WTC11 (cell line): ENCODE results near the gene ADAMTS15. TPM values are rescaled to one million over a fixed set of nuclear protein-coding genes. Genes with fewer than 3 reads are reported as not detected.

ENCODE experiments used
- ATAC-seq: fragments of 200-7000 bp; cut with Tn5 transposase; 2 replicates; pipeline ENCODE4 v1.10.0; 2021; ENCODE audit warnings: mild to moderate bottlenecking, moderate library complexity
- CTCF ChIA-PET: fragments of 300-600 bp; sonication (Branson Sonifier 250); formaldehyde crosslinking; loops from one replicate; lab custom pipeline; 2021; ENCODE audit warnings: antibody characterized with exemption; lab: Charles Lee
- POLR2A ChIA-PET: fragments of 350-600 bp; sonication (Branson Sonifier 250); formaldehyde crosslinking; loops from one replicate; lab custom pipeline; 2021; ENCODE audit warnings: antibody characterized with exemption; lab: Charles Lee
- DNase-seq: peaks from one replicate; pipeline ENCODE4 v3.0.0; 2021; ENCODE audit warnings: low spot score
- H3K27ac Mint-ChIP-seq: 2 replicates; pipeline ENCODE4 v1.8.0; 2021; ENCODE audit warnings: mixed read lengths
- H3K27me3 Mint-ChIP-seq: 2 replicates; pipeline ENCODE4 v1.8.0; 2021; ENCODE audit warnings: low read depth, mild to moderate bottlenecking, moderate library complexity, mixed read lengths
- H3K36me3 Mint-ChIP-seq: 2 replicates; pipeline ENCODE4 v1.8.0; 2021; ENCODE audit warnings: mixed read lengths
- H3K4me1 Mint-ChIP-seq: 2 replicates; pipeline ENCODE4 v1.8.0; 2022; ENCODE audit warnings: mixed read lengths
- H3K4me3 Mint-ChIP-seq: 2 replicates; pipeline ENCODE4 v1.8.0; 2021; ENCODE audit warnings: mild to moderate bottlenecking, moderate library complexity, mixed read lengths
- H3K9me3 Mint-ChIP-seq: 2 replicates; pipeline ENCODE4 v1.8.0; 2021; ENCODE audit warnings: mixed read lengths
- ELF4 ChIP-seq: sonication (generic); formaldehyde crosslinking; IDR thresholded peaks from 2 replicates; pipeline ENCODE4 v1.8.1; 2022; ENCODE audit warnings: low read depth, mild to moderate bottlenecking, moderate library complexity, missing genetic modification reagents
- FOXP1 ChIP-seq: sonication (generic); formaldehyde crosslinking; IDR thresholded peaks from 2 replicates; pipeline ENCODE4 v1.8.0; 2022; ENCODE audit warnings: missing genetic modification reagents, mild to moderate bottlenecking, moderate library complexity, borderline replicate concordance
- IRF2 ChIP-seq: sonication (generic); formaldehyde crosslinking; IDR thresholded peaks from 2 replicates; pipeline ENCODE4 v1.8.0; 2022; ENCODE audit warnings: low read depth, missing genetic modification reagents, borderline replicate concordance
- NFE2L1 ChIP-seq: sonication (generic); formaldehyde crosslinking; IDR thresholded peaks from 2 replicates; pipeline ENCODE4 v1.8.1; 2023; ENCODE audit warnings: missing genetic modification reagents
- NR1H2 ChIP-seq: sonication (generic); formaldehyde crosslinking; IDR thresholded peaks from 2 replicates; pipeline ENCODE4 v1.9.0; 2021; ENCODE audit warnings: mild to moderate bottlenecking, moderate library complexity, missing genetic modification reagents
- OVOL2 ChIP-seq: fragments of 250-450 bp; sonication (Bioruptor Pico); IDR thresholded peaks from 2 replicates; pipeline ENCODE4 v1.9.0; 2021; ENCODE audit warnings: mild to moderate bottlenecking, borderline replicate concordance
- TEAD4 ChIP-seq: sonication (generic); formaldehyde crosslinking; IDR thresholded peaks from 2 replicates; pipeline ENCODE4 v1.8.0; 2022; ENCODE audit warnings: mild to moderate bottlenecking, missing genetic modification reagents
- ZNF396 ChIP-seq: fragments of 250-450 bp; sonication (Bioruptor Pico); IDR thresholded peaks from 2 replicates; pipeline ENCODE4 v1.8.0; 2021; ENCODE audit warnings: mild to moderate bottlenecking, moderate library complexity, borderline replicate concordance
- ZNF416 ChIP-seq: fragments of 250-450 bp; sonication (Bioruptor Pico); IDR thresholded peaks from 2 replicates; pipeline ENCODE4 v1.9.0; 2021; ENCODE audit warnings: mild to moderate bottlenecking, inconsistent platforms
- ZNF423 ChIP-seq: fragments of 250-450 bp; sonication (Bioruptor Pico); IDR thresholded peaks from 2 replicates; pipeline ENCODE4 v2.1.2; 2022; ENCODE audit warnings: mild to moderate bottlenecking, moderate library complexity
- total RNA-seq: library from RNA; stranded (reverse); gene quantifications from 3 replicates; pipeline ENCODE4 v1.2.3, GENCODE V29; 2021
- TF ChIP-seq, protein P1 (sequence below): sonication (generic); formaldehyde crosslinking; conservative IDR thresholded peaks from 2 replicates; pipeline ENCODE4 v1.8.1; 2023; ENCODE audit warnings: mild to moderate bottlenecking, low read depth, missing genetic modification reagents, moderate library complexity
- TF ChIP-seq, protein P2 (sequence below): sonication (generic); formaldehyde crosslinking; IDR thresholded peaks from 2 replicates; pipeline ENCODE4 v1.8.1; 2023; ENCODE audit warnings: mild to moderate bottlenecking, missing genetic modification reagents, borderline replicate concordance
- TF ChIP-seq, protein P3 (sequence below): sonication (generic); formaldehyde crosslinking; IDR thresholded peaks from 2 replicates; pipeline ENCODE4 v1.8.1; 2023; ENCODE audit warnings: mild to moderate bottlenecking, moderate library complexity, missing genetic modification reagents
- TF ChIP-seq, protein P4 (sequence below): sonication (generic); formaldehyde crosslinking; conservative IDR thresholded peaks from 2 replicates; pipeline ENCODE4 v1.8.1; 2022; ENCODE audit warnings: mild to moderate bottlenecking, missing genetic modification reagents

The ADAMTS15 gene
- total RNA-seq, 1 experiment from 2014 or later: 3.7 TPM

DNA sequence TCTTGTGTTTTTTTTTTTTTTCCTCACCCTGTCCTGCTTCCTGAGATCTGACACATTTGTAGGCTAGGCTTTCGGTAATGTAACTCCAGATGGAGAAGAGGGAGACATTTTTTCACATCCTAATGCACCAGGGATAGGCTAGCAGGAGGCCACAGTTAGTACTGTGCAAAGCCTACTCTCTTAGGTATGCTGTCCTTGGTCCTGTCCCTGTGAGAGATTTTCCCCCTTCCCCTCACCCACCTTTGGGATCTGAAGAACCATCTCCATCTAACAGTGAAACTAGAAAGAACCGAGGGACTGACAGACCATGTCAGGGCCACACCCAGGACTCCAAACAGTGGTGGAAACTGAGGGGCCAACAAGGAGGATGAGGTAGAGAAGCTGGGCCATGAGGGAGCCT, 49.2 kb upstream of the ADAMTS15 start:
- Mint-ChIP-seq H3K4me1 (peaks cover 59% of the 10 kb centered on the region), H3K27me3 (peaks cover 8% of the 10 kb centered on the region), H3K4me3 (no peak overlapping the region), H3K36me3 (no peaks in the 10 kb centered on the region), H3K27ac (no peak overlapping the region), H3K9me3 (no peaks in the 10 kb centered on the region)
- ChIA-PET CTCF (interaction anchor here (0.6 to 2.3 kb wide), 3 partner anchors 9 to 84 kb away, joined by 3 to 7 read pairs (median 5); partner anchors contain the start of gene ZBTB44), POLR2A (no interaction called here)
- no peak for DNase-seq
- TF ChIP-seq, protein P1, sequence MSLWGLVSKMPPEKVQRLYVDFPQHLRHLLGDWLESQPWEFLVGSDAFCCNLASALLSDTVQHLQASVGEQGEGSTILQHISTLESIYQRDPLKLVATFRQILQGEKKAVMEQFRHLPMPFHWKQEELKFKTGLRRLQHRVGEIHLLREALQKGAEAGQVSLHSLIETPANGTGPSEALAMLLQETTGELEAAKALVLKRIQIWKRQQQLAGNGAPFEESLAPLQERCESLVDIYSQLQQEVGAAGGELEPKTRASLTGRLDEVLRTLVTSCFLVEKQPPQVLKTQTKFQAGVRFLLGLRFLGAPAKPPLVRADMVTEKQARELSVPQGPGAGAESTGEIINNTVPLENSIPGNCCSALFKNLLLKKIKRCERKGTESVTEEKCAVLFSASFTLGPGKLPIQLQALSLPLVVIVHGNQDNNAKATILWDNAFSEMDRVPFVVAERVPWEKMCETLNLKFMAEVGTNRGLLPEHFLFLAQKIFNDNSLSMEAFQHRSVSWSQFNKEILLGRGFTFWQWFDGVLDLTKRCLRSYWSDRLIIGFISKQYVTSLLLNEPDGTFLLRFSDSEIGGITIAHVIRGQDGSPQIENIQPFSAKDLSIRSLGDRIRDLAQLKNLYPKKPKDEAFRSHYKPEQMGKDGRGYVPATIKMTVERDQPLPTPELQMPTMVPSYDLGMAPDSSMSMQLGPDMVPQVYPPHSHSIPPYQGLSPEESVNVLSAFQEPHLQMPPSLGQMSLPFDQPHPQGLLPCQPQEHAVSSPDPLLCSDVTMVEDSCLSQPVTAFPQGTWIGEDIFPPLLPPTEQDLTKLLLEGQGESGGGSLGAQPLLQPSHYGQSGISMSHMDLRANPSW (CRISPR knock-in tag): no peak
- ATAC-seq: peak; percentile 9; the same call in 1 of the 2 replicates

DNA sequence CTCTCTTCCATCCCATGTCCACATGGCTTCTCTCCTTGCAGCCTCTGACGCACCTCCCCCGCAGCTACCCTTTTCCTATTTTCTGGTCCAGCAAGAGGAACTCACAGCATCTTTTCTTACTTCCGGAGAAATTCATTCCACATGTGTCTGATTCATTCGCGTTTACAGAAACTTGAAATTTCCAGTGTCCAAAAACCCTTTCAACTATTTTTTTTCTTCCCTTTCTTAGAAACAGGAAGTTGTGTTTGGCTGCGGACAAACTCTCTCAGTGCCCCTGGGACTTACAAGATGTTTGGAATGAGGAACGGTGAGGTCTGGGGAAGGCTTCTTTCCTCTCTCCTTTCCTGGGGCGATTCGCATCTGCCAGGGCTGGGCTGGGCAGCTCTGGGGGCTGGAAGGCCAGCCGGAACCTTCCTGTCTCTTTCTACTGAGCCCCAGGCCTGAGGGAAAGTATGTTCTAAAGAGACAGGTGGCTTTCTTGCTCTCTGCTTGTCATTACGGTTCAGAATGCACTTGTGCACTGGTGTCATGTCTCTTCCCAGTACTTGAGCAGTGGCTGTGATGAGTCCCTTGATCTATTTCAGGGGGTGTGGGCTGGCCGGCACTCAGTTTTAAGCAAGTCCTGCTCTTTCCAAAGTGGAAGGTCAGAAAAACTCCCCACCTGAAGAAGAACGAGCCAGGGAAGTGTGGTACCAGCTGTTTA, 47.5 kb upstream of the ADAMTS15 start:
- Mint-ChIP-seq H3K27ac (no peak overlapping the region; the same call in 1 of the 2 replicates), H3K4me3 (no peak overlapping the region)
- no peak for DNase-seq
- POLR2A ChIA-PET: no interaction called here
- TF ChIP-seq ZNF396 (no peak), TEAD4 (no peak), ZNF416 (CRISPR knock-in tag) (no peak), NR1H2 (CRISPR knock-in tag) (no peak), ZNF423 (no peak), ELF4 (CRISPR knock-in tag) (no peak), NFE2L1 (no peak), FOXP1 (CRISPR knock-in tag) (no peak), IRF2 (no peak), OVOL2 (CRISPR knock-in tag) (no peak)
- TF ChIP-seq, protein P2, sequence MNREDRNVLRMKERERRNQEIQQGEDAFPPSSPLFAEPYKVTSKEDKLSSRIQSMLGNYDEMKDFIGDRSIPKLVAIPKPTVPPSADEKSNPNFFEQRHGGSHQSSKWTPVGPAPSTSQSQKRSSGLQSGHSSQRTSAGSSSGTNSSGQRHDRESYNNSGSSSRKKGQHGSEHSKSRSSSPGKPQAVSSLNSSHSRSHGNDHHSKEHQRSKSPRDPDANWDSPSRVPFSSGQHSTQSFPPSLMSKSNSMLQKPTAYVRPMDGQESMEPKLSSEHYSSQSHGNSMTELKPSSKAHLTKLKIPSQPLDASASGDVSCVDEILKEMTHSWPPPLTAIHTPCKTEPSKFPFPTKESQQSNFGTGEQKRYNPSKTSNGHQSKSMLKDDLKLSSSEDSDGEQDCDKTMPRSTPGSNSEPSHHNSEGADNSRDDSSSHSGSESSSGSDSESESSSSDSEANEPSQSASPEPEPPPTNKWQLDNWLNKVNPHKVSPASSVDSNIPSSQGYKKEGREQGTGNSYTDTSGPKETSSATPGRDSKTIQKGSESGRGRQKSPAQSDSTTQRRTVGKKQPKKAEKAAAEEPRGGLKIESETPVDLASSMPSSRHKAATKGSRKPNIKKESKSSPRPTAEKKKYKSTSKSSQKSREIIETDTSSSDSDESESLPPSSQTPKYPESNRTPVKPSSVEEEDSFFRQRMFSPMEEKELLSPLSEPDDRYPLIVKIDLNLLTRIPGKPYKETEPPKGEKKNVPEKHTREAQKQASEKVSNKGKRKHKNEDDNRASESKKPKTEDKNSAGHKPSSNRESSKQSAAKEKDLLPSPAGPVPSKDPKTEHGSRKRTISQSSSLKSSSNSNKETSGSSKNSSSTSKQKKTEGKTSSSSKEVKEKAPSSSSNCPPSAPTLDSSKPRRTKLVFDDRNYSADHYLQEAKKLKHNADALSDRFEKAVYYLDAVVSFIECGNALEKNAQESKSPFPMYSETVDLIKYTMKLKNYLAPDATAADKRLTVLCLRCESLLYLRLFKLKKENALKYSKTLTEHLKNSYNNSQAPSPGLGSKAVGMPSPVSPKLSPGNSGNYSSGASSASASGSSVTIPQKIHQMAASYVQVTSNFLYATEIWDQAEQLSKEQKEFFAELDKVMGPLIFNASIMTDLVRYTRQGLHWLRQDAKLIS (CRISPR knock-in tag): no peak
- TF ChIP-seq, protein P3, sequence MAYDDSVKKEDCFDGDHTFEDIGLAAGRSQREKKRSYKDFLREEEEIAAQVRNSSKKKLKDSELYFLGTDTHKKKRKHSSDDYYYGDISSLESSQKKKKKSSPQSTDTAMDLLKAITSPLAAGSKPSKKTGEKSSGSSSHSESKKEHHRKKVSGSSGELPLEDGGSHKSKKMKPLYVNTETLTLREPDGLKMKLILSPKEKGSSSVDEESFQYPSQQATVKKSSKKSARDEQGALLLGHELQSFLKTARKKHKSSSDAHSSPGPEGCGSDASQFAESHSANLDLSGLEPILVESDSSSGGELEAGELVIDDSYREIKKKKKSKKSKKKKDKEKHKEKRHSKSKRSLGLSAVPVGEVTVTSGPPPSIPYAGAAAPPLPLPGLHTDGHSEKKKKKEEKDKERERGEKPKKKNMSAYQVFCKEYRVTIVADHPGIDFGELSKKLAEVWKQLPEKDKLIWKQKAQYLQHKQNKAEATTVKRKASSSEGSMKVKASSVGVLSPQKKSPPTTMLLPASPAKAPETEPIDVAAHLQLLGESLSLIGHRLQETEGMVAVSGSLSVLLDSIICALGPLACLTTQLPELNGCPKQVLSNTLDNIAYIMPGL (CRISPR knock-in tag): no peak
- TF ChIP-seq, protein P4, sequence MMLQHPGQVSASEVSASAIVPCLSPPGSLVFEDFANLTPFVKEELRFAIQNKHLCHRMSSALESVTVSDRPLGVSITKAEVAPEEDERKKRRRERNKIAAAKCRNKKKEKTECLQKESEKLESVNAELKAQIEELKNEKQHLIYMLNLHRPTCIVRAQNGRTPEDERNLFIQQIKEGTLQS (CRISPR knock-in tag): no peak
- TF ChIP-seq, all 79 proteins: peak for 0
- Mint-ChIP-seq H3K27me3 (peaks cover 9% of the 10 kb centered on the region), H3K36me3 (peaks cover 5% of the 10 kb centered on the region; the same call in 1 of the 2 replicates), H3K9me3 (no peaks in the 10 kb centered on the region), H3K4me1 (peaks cover 76% of the 10 kb centered on the region)
- no peak for ATAC-seq
- CTCF ChIA-PET: interaction anchor here (0.6 to 2.3 kb wide), 3 partner anchors 11 to 188 kb away, joined by 3 to 5 read pairs (median 3); no protein-coding TSS in a partner anchor
